C4-2B (cell line): ENCODE data around the gene PPP1R1B.
A peak's percentile ranks its signal among the peaks of the same experiment; 100 is the strongest.

Experiments used
- H3K27ac ChIP-seq: fragments of 450-650 bp; 2 replicates; pipeline ENCODE4 v1.5.1; 2017
- ZFX ChIP-seq: fragments of 450-650 bp; IDR thresholded peaks from 2 replicates; pipeline ENCODE4 v1.6.1; 2017
- TF ChIP-seq, protein P1 (sequence below): fragments of 450-650 bp; conservative IDR thresholded peaks from 2 replicates; pipeline ENCODE4 v1.5.1; 2017; ENCODE audit warnings: mild to moderate bottlenecking

The PPP1R1B gene

DNA sequence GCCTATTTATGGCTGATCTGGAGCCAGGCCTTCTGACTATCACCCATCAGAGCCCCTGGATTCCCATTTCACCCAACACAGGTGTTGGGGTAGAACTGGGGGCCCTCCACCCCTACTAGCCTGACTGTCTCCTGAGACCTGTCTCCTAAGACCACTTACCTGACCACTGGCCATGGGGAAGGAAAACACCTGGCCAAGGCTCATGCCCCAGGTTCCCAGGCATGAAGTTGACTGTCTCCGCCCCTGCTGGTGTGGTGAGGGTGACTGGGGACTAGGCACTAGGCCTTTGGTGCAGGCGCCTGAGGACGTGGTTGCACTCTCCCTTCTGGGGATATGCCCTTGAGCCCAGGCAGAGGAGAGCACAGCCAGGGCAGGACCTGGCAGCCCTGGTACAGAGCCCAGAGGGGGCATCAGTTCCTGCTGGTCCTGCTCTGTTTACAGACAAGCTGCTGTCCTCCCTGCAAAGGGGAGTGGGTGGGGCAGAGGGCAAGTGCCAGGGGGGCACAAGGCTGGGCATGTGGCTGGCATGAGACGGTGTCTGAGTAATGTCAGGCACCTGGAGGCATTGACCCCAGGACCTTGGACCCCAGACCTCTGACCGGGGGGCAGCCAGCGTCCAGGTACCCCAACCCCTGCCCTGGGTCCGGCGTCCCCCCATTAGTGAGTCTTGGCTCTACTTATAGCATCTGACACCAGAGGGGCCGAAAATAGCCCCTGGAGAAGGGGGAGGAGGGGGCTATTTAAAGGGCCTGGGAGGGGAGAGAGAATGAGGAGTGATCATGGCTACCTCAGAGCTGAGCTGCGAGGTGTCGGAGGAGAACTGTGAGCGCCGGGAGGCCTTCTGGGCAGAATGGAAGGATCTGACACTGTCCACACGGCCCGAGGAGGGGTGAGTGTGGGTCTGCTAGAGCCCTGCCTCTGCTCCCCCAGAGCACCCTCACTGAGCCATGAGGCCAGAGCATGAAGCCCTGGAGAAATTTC lies 38.1 kb downstream of the PPP1R1B start, which contains the start of gene TCAP:
TSS of gene TCAP (plus strand) at position 769 of the 981 bp plus-strand sequence. CDS start at position 780, 11 bp downstream.
- TF ChIP-seq, protein P1, sequence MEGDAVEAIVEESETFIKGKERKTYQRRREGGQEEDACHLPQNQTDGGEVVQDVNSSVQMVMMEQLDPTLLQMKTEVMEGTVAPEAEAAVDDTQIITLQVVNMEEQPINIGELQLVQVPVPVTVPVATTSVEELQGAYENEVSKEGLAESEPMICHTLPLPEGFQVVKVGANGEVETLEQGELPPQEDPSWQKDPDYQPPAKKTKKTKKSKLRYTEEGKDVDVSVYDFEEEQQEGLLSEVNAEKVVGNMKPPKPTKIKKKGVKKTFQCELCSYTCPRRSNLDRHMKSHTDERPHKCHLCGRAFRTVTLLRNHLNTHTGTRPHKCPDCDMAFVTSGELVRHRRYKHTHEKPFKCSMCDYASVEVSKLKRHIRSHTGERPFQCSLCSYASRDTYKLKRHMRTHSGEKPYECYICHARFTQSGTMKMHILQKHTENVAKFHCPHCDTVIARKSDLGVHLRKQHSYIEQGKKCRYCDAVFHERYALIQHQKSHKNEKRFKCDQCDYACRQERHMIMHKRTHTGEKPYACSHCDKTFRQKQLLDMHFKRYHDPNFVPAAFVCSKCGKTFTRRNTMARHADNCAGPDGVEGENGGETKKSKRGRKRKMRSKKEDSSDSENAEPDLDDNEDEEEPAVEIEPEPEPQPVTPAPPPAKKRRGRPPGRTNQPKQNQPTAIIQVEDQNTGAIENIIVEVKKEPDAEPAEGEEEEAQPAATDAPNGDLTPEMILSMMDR = no peak
- TF ChIP-seq ZFX = no peak
- peak within 1 kb of the TSS; percentile 30 for H3K27ac ChIP-seq

DNA sequence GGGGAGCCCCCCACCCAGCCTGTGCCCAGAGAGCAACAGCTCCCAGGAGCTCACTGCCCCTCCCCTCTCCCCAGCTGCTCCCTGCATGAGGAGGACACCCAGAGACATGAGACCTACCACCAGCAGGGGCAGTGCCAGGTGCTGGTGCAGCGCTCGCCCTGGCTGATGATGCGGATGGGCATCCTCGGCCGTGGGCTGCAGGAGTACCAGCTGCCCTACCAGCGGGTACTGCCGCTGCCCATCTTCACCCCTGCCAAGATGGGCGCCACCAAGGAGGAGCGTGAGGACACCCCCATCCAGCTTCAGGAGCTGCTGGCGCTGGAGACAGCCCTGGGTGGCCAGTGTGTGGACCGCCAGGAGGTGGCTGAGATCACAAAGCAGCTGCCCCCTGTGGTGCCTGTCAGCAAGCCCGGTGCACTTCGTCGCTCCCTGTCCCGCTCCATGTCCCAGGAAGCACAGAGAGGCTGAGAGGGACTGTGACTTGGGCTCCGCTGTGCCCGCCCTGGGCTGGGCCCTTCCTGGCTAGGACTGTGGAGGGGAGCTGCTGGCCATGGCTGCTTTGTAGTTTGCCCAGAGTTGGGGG lies 39.0 kb downstream of the PPP1R1B start:
- H3K27ac ChIP-seq = no peak overlapping the region
- TF ChIP-seq, protein P1 = no peak
- no peak for TF ChIP-seq ZFX

DNA sequence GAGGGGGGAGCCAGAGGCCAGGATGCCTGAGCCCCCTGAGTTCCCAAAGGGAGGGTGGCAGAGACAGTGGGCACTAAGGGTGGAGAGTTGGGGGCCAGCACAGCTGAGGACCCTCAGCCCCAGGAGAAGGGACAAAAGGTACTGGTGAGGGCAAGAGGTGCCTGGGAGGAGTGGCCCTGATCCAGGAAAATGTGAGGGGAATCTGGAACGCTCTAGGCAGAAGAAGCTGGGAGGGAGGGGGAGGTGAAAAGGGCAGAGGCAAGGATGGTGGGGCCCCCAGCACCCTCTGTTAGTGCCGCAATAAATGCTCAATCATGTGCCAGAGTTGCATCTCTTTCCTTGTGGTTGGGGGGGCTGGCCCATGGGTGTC lies 39.5 kb downstream of the PPP1R1B start:
- H3K27ac ChIP-seq = no peak overlapping the region
- TF ChIP-seq ZFX = no peak
- TF ChIP-seq, protein P1 = no peak

DNA sequence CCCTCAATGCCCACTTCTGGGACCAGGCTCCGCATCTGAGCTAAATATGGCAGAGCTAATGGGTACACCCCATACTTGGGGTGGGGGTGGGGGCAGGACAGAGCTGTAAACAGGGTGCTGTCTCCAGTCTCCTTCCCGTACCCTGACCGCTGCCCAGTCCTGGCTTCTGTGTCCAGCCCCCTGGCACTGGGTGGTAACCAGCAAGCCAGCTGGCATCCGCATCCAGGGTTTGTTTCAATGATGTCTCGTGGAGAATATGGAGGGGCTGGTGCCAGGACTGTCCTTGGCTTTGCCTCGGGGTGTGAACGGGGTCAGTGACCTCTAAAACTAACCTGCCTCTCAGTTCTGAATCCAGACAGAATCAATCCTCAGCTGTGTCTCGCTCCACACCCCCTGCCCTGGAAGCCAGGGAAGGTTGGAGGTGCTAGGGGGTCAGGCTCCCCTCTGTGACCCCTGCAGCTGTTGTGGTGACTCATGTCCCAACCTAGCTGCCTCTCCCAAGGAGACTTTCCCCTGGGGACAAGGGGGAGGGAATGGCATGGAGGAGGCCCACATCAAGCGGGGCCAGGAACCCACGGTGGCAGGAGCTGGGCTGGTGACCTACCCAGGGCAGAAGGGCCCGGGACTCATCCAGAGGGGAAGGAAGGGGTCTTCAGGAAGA lies 40.0 kb downstream of the PPP1R1B start:
- TF ChIP-seq, protein P1 = no peak
- TF ChIP-seq ZFX = no peak
- H3K27ac ChIP-seq = no peak overlapping the region

DNA sequence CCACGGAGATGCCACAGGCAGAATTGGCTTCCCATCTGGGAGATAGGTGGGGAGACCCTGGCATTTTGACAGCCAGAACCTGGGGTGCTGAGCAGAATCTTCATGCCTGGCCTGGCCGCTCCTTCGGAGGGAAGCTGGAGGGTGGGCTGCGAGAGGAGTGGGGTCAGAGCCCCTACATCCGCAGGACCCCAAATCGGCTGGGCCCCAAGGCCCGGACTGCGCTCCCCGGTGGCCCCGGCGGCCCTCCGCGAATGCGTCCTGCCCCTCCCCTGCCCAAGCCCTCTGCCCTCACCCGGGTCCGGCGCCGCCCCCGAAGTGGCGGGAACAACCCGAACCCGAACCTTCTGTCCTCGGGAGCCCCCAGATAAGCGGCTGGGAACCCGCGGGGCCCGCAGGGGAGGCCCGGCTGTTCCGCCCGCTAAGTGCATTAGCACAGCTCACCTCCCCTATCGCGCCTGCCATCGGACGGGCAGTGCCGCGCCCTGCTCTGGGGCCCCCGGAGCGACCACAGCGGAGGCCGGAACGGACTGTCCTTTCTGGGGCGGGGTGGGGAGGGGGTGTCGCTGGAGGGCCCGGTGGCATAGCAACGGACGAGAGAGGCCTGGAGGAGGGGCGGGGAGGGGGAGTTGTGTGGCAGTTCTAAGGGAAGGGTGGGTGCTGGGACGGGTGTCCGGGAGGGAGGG lies 40.7 kb downstream of the PPP1R1B start:
- TF ChIP-seq, protein P1 = no peak
- no peak overlapping the region for H3K27ac ChIP-seq

DNA sequence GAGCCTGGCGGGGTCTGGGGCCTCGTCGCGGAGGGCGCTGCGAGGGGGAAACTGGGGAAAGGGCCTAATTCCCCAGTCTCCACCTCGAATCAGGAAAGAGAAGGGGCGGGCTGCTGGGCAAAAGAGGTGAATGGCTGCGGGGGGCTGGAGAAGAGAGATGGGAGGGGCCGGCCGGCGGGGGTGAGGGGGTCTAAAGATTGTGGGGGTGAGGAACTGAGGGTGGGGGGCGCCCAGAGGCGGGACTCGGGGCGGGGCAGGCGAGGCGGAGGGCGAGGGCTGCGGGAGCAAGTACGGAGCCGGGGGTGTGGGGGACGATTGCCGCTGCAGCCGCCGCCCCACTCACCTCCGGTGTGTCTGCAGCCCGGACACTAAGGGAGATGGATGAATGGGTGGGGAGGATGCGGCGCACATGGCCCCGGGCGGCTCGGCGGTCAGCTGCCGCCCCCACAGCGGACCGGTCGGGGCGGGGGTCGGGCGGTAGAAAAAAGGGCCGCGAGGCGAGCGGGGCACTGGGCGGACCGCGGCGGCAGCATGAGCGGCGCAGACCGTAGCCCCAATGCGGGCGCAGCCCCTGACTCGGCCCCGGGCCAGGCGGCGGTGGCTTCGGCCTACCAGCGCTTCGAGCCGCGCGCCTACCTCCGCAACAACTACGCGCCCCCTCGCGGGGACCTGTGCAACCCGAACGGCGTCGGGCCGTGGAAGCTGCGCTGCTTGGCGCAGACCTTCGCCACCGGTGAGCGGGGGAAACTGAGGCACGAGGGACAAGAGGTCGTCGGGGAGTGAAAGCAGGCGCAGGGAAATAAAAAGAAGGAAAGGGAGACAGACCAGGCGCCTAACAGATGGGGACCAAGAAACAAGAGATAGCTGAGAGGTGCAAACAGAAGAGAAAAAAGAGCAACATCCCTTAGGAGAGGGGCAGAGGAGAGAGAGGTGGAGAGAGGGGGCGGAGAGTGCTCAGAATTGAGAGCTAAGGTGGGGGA lies 41.5 kb downstream of the PPP1R1B start, which contains the start of gene PNMT:
TSS of gene PNMT (plus strand) at position 509 of the 980 bp plus-strand sequence. CDS start at position 532, 23 bp downstream.
- peak; percentile 19; the same call in 1 of the 2 replicates for TF ChIP-seq ZFX
- TF ChIP-seq, protein P1 = peak; percentile 68
- H3K27ac ChIP-seq = no peak within 1 kb of the TSS
